GM18520 (cell line): ENCODE data around the gene NLE1.
"Not testable (repeated sequence)": the region's sequence is repeated elsewhere in the genome, so short reads cannot be mapped to it uniquely, and the experiment has no call there.

ENCODE experiments used
- ATAC-seq: cut with Tn5 transposase; IDR thresholded peaks from one replicate; pipeline ENCODE4 v1.9.1; 2021; ENCODE audit not compliant: unreplicated experiment

Gene NLE1

DNA sequence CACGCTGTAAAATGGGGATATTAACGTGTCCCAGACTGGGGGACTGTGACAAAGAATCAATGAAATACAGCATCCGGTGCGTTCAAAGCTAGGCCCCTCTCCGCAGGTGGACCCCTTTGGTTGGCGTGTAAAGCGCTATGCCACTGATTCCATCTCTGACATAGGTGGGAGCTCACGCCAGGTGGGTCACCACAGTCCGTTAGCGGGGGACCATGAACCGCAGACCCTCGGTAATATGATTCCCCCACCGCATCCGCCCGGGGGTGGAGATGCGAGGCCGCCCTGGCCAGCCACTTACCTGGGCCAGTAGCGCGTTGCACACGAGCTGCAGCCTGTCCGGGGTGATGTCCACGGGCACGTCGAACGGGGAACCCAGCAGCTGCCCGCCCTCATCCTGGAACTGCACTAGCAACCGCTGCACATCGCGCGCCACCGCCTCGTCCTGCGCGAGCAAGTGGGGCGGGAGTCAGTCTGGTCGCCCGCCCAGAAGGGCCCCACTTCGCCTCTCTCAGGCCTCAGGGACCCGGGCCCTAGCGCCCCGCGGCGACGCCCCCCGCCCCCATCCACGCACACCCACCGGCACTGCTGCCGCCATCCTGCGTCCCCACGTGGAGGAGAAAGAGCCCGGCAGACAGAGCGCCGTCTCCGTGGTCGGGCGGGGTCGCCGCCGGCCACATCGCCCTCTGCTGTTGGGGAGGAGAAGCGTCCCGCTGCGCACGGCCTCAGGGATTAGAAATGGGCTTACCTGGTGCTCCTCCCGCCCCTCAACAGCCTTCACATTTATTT, at the start of gene NLE1:
NLE1 (minus strand) TSS at position 623 of the 786 bp plus-strand sequence; CDS start at position 595, 28 bp downstream.
- peak; percentile 79 for ATAC-seq

DNA sequence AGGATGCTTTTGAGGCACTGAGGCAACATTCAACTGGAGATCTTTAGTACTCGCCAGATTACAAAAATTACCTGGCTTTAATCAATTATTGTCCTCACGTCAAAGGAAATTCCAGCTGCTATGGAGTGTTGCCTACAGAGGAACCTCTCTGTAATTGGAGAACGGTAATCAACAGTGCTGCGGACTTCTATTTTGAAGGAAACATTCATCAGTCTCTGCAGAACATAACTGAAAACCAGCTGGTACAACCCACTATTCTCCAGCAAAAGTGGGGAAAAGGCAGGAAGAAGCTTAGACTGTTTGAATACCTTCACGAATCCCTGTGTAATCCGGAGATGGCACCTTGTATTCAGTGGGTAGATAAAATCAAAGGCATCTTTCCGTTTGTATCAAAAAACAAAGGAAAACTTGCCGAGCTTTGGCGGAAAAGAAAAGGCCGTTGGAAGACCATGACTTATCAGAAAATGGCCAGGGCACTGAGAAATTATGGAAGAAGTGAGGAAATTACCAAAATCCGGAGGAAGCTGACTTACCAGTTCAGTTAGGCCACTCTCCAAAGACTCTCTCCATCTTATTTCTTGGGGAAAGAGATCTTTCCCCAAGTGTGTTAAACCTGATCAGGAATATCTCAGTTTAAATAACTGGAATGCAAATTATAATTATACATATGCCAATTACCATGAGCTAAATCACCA, 49.0 kb upstream of the NLE1 start:
- no peak for ATAC-seq

- ATAC-seq, result no peak
These were observed 47.2 kb upstream of the NLE1 start for GRCh38 chr17:35189291-35189690.

DNA sequence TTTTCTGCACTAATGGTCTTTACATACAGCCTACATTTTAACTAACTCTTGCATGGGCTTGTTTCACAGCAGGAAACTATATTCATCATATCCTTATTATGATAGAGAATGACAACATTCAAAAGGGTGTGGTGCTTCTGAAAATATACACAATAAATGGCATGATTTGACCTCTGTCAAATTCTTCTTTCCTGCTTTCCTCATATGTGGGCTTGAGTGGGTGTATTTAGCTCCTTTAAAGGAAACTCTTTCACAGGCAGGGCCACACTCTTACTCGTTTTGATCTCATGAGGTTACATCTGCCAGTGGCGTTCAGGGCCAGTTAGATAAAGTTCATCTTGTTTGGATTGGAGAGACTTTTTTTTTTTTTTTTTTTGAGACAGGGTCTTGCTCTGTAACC, 46.0 kb upstream of the NLE1 start:
- no peak for ATAC-seq

DNA sequence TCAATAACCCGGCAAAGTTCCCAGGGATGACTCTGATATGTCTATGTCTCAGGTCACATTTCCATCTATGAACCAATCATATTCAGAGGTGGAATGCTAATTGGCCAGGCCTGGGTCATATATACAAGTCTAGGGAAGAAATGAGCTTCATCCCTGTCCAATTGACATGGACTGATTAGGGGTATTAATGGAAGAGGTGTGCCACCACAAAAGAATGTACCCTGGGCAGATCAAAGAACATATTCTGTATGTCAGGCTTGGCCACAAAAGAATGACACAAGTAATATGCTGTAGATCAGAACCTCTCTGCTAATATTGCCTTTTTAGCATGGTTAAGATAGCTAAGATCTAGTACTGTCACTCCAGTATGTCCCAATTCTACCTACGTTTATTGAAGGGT, 45.4 kb upstream of the NLE1 start:
- ATAC-seq, result no peak

GRCh38 chr17:35185849-35186248, 43.7 kb upstream of the NLE1 start:
- ATAC-seq, result peak; percentile 47

- ATAC-seq, result no peak
These were observed 42.2 kb upstream of the NLE1 start for GRCh38 chr17:35184274-35184673.

GRCh38 chr17:35183332-35183731, 41.2 kb upstream of the NLE1 start:
- ATAC-seq, result no peak

DNA sequence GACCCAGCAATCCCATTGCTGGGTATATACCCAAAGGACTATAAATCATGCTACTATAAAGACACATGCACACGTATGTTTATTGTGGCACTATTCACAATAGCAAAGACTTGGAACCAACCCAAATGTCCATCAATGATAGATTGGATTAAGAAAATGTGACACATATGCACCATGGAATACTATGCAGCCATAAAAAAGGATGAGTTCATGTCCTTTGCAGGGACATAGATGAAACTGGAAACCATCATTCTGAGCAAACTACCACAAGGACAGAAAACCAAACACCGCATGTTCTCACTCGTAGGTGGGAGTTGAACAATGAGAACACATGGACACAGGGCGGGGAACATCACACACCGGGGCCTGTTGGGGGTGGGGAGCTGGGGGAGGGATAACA, 37.3 kb upstream of the NLE1 start:
- not testable (repeated sequence) for ATAC-seq

GRCh38 chr17:35176897-35177296, 34.8 kb upstream of the NLE1 start:
- ATAC-seq, result no peak

- no peak for ATAC-seq
These were observed 33.7 kb upstream of the NLE1 start for GRCh38 chr17:35175638-35176415.

DNA sequence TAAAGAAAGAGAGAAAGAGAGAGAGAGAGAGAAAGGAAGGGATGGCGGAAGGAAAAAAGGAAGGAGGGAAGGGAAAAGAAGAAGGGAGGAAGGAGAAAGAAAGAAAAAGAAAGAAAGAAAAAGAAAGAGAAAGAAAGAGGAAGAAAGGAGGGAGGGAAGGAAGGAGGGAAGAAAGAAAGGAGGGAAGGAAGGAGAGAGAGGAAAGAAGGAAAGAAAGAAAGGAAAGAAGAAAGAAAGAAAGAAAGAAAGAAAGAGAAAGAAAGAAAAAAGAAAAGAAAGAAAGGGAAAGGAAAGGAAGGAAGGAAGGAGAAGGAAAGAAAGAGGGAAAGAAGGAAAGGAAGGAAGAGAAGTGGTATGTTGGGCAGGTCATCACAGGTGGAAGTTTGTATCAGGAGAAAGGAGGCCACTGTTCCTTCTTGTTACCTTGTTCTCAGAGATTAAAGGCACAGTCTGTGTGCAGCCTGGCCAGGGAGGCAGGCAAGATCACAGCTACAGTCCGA, 32.8 kb upstream of the NLE1 start:
- ATAC-seq, result no peak

DNA sequence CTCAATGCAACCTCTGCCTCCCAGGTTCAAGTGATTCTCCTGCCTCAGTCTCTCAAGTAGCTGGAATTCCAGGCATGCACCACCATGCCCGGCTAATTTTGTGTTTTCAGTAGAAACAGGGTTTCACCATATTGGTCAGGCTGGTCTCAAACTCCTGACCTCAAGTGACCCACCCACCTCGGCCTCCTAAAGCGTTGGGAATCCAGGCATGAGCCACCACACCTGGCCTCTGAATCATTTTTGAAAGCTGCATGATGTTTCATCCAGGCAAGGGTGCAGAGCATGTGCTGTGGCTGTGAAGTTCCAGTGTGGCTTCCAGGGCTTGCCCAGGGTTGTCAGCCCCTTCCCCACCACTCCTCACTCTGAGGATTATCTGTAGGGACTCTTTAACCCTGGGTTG, 30.2 kb upstream of the NLE1 start:
- not testable (repeated sequence) for ATAC-seq

- ATAC-seq, result no peak
These were observed 29.7 kb upstream of the NLE1 start for GRCh38 chr17:35171834-35172233.

- ATAC-seq, result no peak
These were observed 29.1 kb upstream of the NLE1 start for GRCh38 chr17:35170968-35171771.

DNA sequence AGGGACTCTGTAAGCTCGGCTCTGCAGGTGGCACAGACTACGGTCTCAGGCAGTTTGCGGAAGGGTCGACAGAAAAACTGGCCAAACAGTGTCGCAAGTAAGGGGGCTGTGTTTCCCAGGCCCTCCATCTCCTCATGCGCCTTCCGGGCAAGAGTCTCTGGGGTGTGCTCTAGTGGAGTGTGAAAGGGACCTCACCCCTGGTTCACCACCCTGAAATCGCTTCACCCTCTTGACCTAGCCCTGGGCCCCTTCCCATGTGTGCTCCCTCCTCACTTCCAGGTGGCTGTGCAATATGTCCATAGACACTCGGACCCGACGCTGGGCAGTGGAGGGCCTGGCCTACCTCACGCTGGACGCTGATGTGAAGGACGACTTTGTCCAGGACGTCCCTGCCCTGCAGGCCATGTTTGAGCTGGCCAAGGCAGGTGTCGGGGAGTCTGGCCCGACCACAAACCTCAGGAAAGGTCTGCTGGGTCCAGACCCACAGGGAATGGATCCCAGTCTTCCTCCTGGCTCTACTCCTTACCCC, 27.8 kb upstream of the NLE1 start:
- ATAC-seq, result no peak

DNA sequence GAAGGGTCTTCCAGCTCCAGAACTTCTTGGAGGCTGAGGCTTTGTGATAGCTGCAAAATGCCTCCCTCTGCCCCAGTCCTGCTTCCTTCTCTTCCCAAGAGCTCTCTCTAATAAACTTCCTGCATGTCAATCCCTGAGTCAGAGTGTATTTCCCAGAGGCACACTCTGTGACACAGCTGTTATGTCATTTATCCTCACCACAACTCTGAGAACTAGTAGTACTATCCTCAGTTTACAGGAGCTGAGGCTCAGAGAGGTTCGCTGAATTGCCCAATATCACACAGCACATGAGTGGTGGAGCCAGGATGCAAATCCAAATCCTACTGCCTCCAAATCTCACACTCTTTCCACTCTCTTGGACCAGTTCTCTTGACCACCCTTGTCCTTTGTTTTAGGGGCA, 25.6 kb upstream of the NLE1 start:
- ATAC-seq, result no peak

DNA sequence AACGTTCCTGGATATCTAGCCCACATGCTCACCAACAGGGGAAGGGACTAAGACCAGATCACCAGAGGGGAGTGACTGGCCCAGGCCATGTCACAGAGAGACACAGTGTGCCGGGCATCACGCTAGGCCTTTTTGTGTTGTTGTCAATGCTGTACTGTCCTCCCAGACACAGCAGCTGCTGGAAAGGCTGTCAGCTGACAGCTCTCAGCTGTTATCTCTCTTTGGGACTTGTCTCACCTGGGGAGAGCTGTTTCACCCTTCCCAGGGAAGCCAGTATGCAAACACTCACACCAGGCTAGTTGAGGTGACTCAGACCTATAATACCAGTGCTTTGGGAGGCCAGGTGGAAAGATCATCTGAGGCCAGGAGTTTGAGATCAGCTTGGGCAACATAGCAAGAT, 24.9 kb upstream of the NLE1 start:
- ATAC-seq, result no peak

DNA sequence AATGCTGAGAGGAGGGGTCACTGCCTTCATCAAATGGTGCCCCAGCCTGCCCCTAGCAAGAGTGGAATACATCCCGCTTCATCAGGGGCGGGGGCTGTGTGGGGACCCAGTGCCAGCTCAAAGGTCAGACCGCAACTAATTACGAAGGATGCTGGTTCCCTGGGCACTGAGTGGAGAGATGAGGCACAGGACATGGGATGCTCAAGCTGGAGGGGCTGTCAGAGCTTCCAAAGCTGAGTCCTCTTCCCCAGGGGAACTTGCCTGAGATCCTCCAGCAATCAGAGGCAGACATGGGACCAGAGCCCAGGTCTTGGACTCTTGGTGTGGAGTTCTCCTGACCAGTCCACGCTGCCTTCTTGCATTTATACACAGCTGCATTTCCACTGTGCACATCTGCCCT, 24.4 kb upstream of the NLE1 start:
- ATAC-seq, result no peak

DNA sequence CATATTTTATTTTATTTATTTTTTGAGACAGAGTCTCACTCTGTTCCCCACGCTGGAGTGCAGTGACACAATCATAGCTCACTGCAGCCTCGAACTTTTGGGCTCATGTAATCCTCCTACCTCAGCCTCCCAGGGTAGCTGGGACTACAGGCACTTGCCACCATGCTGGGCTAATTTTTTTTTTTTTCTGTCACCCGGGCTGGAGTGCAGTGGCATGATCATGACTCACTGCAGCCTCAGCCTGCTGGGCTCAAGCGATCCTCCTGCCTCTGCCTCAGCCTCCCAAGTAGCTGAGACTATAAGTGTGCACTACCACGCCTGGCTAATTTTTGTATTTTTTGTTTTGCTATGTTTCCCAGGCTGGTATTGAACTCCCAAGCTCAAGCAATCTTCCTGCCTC, 22.6 kb upstream of the NLE1 start:
- no peak for ATAC-seq

DNA sequence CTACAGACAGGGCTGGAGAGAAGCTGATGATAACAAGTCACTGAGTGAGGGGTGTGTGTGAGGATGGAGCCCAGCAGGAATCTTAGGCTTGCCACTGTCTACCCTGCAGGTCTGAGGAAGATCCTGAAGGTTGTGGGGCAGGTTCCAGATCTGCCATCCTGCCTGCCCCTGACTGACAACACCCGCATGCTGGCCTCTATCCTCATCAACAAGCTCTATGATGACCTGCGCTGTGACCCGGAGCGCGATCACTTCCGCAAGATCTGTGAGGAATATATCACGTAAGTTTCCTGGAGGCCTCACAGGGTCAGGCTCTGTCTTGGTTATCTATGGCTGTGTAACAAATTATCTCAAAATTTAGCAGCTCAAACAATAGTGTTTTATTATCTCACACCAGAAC, 21.8 kb upstream of the NLE1 start:
- no peak for ATAC-seq
